Activated naive CD4-positive, alpha-beta T cell treated with anti-CD3 and anti-CD28 coated beads for 36 hours (primary cell): ENCODE results near the gene BHLHE41. TPM values are rescaled to one million over a fixed set of nuclear protein-coding genes. Genes with fewer than 3 reads are reported as not detected.

ENCODE experiments used
- CTCF ChIA-PET: fragments of 350-600 bp; sonication (Branson Sonifier 250); formaldehyde crosslinking; loops from one replicate; lab custom pipeline; 2021; ENCODE audit warnings: antibody characterized with exemption; lab: Charles Lee
- DNase-seq: peaks from one replicate; pipeline ENCODE4 v3.0.0-alpha.2; 2020
- H3K27ac Mint-ChIP-seq: one replicate; pipeline ENCODE4 v1.8.0; 2021; ENCODE audit warnings: mild to moderate bottlenecking, mixed read lengths
- H3K27me3 Mint-ChIP-seq: one replicate; pipeline ENCODE4 v1.8.0; 2021; ENCODE audit warnings: low read depth, mixed read lengths
- H3K36me3 Mint-ChIP-seq: one replicate; pipeline ENCODE4 v1.8.0; 2021; ENCODE audit warnings: low read depth, mixed read lengths
- H3K4me1 Mint-ChIP-seq: one replicate; pipeline ENCODE4 v1.8.0; 2021; ENCODE audit warnings: low read depth, mixed read lengths
- H3K4me3 Mint-ChIP-seq: one replicate; pipeline ENCODE4 v1.8.0; 2021; ENCODE audit warnings: mild to moderate bottlenecking, moderate library complexity, mixed read lengths
- H3K9me3 Mint-ChIP-seq: one replicate; pipeline ENCODE4 v1.8.0; 2021; ENCODE audit warnings: mixed read lengths
- intact Hi-C: fragments of 100-400 bp; cut with micrococcal nuclease; formaldehyde crosslinking; loops from one replicate; pipeline ENCODE4 v1.15.1; 2023
- total RNA-seq, 2 experiments: library from RNA; stranded (reverse); gene quantifications; one replicate each; pipeline ENCODE4 v1.2.3, GENCODE V29; 2021

Gene BHLHE41
- total RNA-seq, 2 experiments from 2014 or later: not detected

GRCh38 chr12:26108915-26109314 lies 15.9 kb downstream of the BHLHE41 start:
- Mint-ChIP-seq H3K36me3 (no peaks in the 10 kb centered on the region), H3K9me3 (no peaks in the 10 kb centered on the region), H3K4me3 (no peak overlapping the region), H3K27ac (no peak overlapping the region), H3K4me1 (peaks cover 4% of the 10 kb centered on the region), H3K27me3 (peaks cover 14% of the 10 kb centered on the region)
- no peak for DNase-seq
- intact Hi-C loops: no loop called here
- CTCF ChIA-PET: interaction anchor here (0.8 kb wide), 1 partner anchor 11 kb away, joined by 3 read pairs; no protein-coding TSS in a partner anchor

DNA sequence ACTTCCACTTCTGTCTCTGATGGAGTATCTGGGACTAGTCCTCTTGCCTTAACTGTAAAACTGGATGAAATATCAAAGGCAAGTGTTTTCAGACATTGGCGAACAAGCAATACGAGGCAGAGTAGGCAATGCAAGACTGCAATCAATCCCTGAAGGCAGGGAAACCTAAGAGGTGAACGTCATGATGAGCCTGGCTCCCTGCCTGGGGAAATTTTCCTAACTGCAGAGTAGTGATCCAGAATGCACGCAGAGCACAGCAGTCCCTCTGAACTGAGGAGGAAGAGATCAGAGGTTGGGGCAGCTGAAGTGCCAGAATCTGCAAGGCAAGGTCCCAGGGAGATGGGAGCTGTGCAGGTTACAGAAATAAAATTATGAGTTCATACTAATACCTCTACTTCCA lies 18.5 kb downstream of the BHLHE41 start:
- H3K4me3 Mint-ChIP-seq: no peak overlapping the region
- H3K36me3 Mint-ChIP-seq: no peaks in the 10 kb centered on the region
- no peaks in the 10 kb centered on the region for H3K4me1 Mint-ChIP-seq
- no peak overlapping the region for H3K27ac Mint-ChIP-seq
- no peaks in the 10 kb centered on the region for H3K9me3 Mint-ChIP-seq
- CTCF ChIA-PET: no interaction called here
- DNase-seq: no peak
- intact Hi-C loops: no loop called here
- H3K27me3 Mint-ChIP-seq: peaks cover 8% of the 10 kb centered on the region

GRCh38 chr12:26102953-26103352 lies 21.9 kb downstream of the BHLHE41 start:
- H3K4me1 Mint-ChIP-seq: no peaks in the 10 kb centered on the region
- no peaks in the 10 kb centered on the region for H3K9me3 Mint-ChIP-seq
- no peaks in the 10 kb centered on the region for H3K36me3 Mint-ChIP-seq
- intact Hi-C loops: no loop called here
- no peak overlapping the region for H3K4me3 Mint-ChIP-seq
- H3K27ac Mint-ChIP-seq: no peak overlapping the region
- CTCF ChIA-PET: interaction anchor here (1.1 kb wide), 1 partner anchor 8 kb away, joined by 3 read pairs; no protein-coding TSS in a partner anchor
- peaks cover 10% of the 10 kb centered on the region for H3K27me3 Mint-ChIP-seq
- no peak for DNase-seq

- intact Hi-C loops: no loop called here
- Mint-ChIP-seq H3K27ac (no peak overlapping the region), H3K4me1 (no peaks in the 10 kb centered on the region), H3K9me3 (no peaks in the 10 kb centered on the region), H3K27me3 (peaks cover 12% of the 10 kb centered on the region), H3K4me3 (no peak overlapping the region), H3K36me3 (no peaks in the 10 kb centered on the region)
- CTCF ChIA-PET: no interaction called here
- DNase-seq: no peak
Observed at GRCh38 chr12:26101763-26102162, 23.1 kb downstream of the BHLHE41 start.

DNA sequence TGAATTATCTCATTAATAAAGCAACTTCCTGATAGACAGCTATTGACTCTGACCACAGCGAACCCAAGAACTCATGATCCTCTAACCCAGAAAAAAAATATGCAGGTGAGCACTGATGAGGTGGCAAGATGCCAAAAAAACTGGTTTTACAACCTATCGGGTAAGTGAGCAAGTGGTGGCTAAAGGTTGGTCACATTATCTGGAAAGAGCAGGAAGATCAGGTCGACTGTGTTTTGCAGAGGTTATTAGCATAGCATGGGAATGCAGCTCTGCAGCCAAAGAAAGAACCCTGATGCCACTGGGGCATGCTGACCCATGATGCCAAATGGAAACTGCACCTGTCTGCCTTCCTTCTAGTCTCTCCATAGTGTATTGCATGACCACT lies 23.5 kb downstream of the BHLHE41 start:
- no peak for DNase-seq
- Mint-ChIP-seq H3K9me3 (no peaks in the 10 kb centered on the region), H3K27me3 (peaks cover 12% of the 10 kb centered on the region), H3K27ac (no peak overlapping the region), H3K4me3 (no peak overlapping the region), H3K36me3 (no peaks in the 10 kb centered on the region), H3K4me1 (no peaks in the 10 kb centered on the region)
- CTCF ChIA-PET: no interaction called here
- intact Hi-C loops: no loop called here

DNA sequence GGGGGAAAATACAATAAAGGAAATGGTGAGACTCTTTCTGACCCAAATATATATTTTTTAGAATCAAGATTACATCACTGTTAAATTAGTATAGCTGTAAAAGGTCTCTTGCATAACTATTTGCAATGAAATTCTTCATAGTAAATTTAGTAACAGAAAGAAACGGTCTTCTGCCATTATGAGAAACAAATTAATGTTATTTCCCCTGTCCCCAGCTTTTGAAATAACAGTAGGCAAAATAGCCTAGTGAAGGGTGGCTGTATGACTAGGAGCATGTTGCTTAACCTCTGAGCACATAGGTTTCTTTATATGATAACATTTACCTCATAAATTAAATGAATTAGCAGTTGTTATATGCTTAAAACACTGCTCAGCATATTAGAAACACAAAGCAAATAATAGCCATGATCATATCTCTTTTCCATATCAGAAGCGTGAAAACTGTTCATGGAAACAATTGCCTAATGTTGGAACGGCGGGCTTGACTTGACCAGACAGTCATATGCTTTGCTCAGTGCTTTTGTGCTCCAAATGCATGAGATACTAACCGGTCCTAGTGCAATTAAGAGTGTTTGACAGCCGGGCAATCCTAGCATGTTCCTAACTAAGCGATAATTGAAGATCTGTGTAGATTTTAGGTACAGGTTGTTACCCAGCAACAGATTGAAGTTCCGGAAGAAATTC lies 24.0 kb downstream of the BHLHE41 start:
- H3K9me3 Mint-ChIP-seq: no peaks in the 10 kb centered on the region
- DNase-seq: no peak
- intact Hi-C loops: no loop called here
- H3K27me3 Mint-ChIP-seq: peaks cover 12% of the 10 kb centered on the region
- CTCF ChIA-PET: no interaction called here
- H3K4me3 Mint-ChIP-seq: no peak overlapping the region
- no peaks in the 10 kb centered on the region for H3K4me1 Mint-ChIP-seq
- H3K27ac Mint-ChIP-seq: no peak overlapping the region
- H3K36me3 Mint-ChIP-seq: no peaks in the 10 kb centered on the region

DNA sequence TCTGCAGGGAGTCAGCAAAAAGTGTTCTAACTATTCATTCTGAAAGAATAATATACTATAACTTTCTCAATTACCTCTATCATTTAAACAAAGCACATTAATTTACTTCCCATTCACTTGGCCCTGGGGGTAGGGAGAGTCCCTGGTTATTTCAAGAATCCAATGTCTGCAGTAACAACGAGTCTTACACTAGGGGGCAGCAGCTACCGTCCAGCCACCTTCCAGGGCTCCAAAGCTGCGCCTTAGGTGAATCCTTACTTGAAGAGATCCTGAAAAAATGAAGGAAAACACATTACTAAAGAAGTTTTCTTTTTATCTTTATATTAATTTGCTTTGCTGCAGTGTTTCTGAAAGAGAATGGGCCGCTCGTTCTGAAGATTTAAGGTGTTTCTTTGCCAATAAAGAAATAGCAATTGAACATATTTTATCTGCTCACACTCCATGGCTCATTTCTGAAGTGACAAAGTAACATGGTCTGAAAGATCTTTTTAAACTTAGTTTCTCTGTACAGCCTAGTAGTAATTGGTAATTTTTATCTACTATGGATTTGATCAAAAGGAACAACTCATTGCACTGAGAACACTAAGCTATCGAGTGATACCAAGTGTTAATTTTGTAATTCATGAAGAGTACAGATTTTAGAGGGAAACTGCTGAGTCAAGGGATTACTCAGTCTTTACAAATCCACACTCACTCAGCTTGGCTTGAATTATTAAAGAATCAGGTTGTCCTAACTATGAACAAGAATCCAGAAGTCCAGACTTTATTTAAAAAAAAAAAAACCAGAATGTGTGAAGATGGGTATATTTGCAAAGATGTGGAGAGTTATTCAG lies 27.6 kb downstream of the BHLHE41 start:
- CTCF ChIA-PET: interaction anchor here (0.6 to 1.2 kb wide), 9 partner anchors 8 to 882 kb away, joined by 3 to 6 read pairs (median 3); no protein-coding TSS in a partner anchor
- intact Hi-C loops: loop anchor here (1.0 to 5.0 kb wide), 11 partner anchors 26 to 1045 kb away; partner anchors contain the start of gene ITPR2
- no peaks in the 10 kb centered on the region for H3K4me1 Mint-ChIP-seq
- no peaks in the 10 kb centered on the region for H3K9me3 Mint-ChIP-seq
- H3K27ac Mint-ChIP-seq: no peak overlapping the region
- H3K4me3 Mint-ChIP-seq: no peak overlapping the region
- peaks cover 8% of the 10 kb centered on the region for H3K27me3 Mint-ChIP-seq
- DNase-seq: peak; percentile 73
- no peaks in the 10 kb centered on the region for H3K36me3 Mint-ChIP-seq

GRCh38 chr12:26096036-26096435 lies 28.8 kb downstream of the BHLHE41 start:
- CTCF ChIA-PET: interaction anchor here (1.0 kb wide), 1 partner anchor 9 kb away, joined by 3 read pairs; no protein-coding TSS in a partner anchor
- no peak overlapping the region for H3K27ac Mint-ChIP-seq
- H3K27me3 Mint-ChIP-seq: peaks cover 6% of the 10 kb centered on the region
- DNase-seq: no peak
- intact Hi-C loops: loop anchor here (2.0 to 5.0 kb wide), 4 partner anchors 301 to 791 kb away; partner anchors contain the start of gene ITPR2
- no peaks in the 10 kb centered on the region for H3K36me3 Mint-ChIP-seq
- no peak overlapping the region for H3K4me3 Mint-ChIP-seq
- H3K9me3 Mint-ChIP-seq: no peaks in the 10 kb centered on the region
- H3K4me1 Mint-ChIP-seq: no peaks in the 10 kb centered on the region

- CTCF ChIA-PET: interaction anchor here (0.6 kb wide), 1 partner anchor 93 kb away, joined by 3 read pairs; no protein-coding TSS in a partner anchor
- intact Hi-C loops: loop anchor here (5.0 kb wide), 3 partner anchors 302 to 792 kb away; partner anchors contain the start of gene ITPR2
- H3K27ac Mint-ChIP-seq: no peak overlapping the region
- H3K9me3 Mint-ChIP-seq: no peaks in the 10 kb centered on the region
- H3K4me1 Mint-ChIP-seq: no peaks in the 10 kb centered on the region
- DNase-seq: no peak
- no peak overlapping the region for H3K4me3 Mint-ChIP-seq
- peaks cover 4% of the 10 kb centered on the region for H3K27me3 Mint-ChIP-seq
- no peaks in the 10 kb centered on the region for H3K36me3 Mint-ChIP-seq
Observed at GRCh38 chr12:26095186-26095585, 29.7 kb downstream of the BHLHE41 start.

- Mint-ChIP-seq H3K4me1 (no peaks in the 10 kb centered on the region), H3K4me3 (no peak overlapping the region), H3K27me3 (no peaks in the 10 kb centered on the region), H3K36me3 (no peaks in the 10 kb centered on the region), H3K9me3 (no peaks in the 10 kb centered on the region), H3K27ac (no peak overlapping the region)
- intact Hi-C loops: no loop called here
- no peak for DNase-seq
- CTCF ChIA-PET: no interaction called here
Observed at GRCh38 chr12:26092346-26093105, 32.3 kb downstream of the BHLHE41 start.

DNA sequence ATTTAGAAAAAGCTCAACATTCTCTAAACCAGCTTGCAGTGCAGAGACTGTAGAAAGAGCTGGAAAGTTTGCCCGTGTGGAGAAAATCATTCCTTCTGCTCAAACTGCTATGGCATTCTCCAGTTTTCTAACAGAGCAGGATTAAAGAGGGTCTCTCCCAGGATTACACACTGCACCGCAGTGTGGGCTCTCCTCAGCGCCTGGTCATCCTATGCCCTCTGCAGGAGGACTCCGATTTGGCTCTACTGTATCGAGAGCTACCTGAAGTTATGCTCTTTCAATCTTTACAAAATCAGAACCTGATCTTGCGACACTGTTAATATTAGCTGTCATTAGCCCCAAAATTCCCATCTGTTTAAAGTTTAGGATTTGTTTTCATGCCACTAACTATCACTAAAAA lies 33.0 kb downstream of the BHLHE41 start:
- intact Hi-C loops: no loop called here
- CTCF ChIA-PET: interaction anchor here (0.5 kb wide), 1 partner anchor 237 kb away, joined by 3 read pairs; no protein-coding TSS in a partner anchor
- H3K4me1 Mint-ChIP-seq: no peaks in the 10 kb centered on the region

More for the DNA sequence above, 33.0 kb downstream of the BHLHE41 start:
- Mint-ChIP-seq H3K9me3 (no peaks in the 10 kb centered on the region), H3K27ac (no peak overlapping the region), H3K27me3 (no peaks in the 10 kb centered on the region), H3K36me3 (no peaks in the 10 kb centered on the region), H3K4me3 (no peak overlapping the region)
- no peak for DNase-seq
